ENCODE measurements around the gene RPH3AL. TPM values are rescaled to one million over a fixed set of nuclear protein-coding genes. Genes with fewer than 3 reads are reported as not detected.

RPH3AL gene
- total RNA-seq, 1 experiment from 2014 or later: 26.0 TPM

DNA sequence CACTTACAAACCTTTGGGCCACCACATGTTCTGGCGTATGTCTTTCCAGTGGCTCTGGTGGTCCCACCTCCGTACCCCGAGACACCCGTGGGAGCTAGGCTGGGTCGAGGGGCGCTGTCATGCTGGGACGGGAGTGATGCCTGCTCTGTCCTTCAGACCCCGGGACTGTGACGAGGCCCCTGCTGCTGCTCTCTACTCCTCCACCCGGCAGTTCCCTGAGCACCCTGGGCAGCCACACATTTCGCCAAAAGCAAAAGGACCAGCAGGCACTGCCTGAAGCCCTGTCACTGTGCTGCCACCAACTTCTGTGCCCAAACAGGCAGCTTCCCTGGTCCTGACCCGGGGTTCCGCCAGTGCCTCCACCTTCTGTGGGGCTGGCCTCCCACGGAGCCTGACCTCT lies 186.7 kb downstream of the RPH3AL start:
- Histone ChIP-seq H3K4me3 (no peak overlapping the region), H3K27me3 (ENCODE audit: insufficient read depth, low read depth) (peaks cover 14% of the 10 kb centered on the region), H3K9me2 (ENCODE audit: insufficient read depth) (no peaks in the 10 kb centered on the region), H3F3A (ENCODE audit: insufficient read depth, low read depth) (no peaks in the 10 kb centered on the region), H3K4me1 (replicated peaks; ENCODE audit: insufficient read depth) (no peaks in the 10 kb centered on the region), H3K27ac (no peak overlapping the region), H3K9me3 (ENCODE audit: insufficient read depth, low read depth) (no peaks in the 10 kb centered on the region), H4K20me1 (ENCODE audit: insufficient read depth) (no peaks in the 10 kb centered on the region), H2AFZ (no peak overlapping the region), H3K36me3 (ENCODE audit: low read depth) (no peaks in the 10 kb centered on the region), H3K79me2 (ENCODE audit: low read depth) (no peaks in the 10 kb centered on the region), H3K4me2 (no peak overlapping the region)
- ChIA-PET CTCF (no interaction called here), POLR2A (ENCODE audit: unreplicated experiment) (no interaction called here)
- intact Hi-C loops (cut with micrococcal nuclease; ENCODE audit: unreplicated experiment): no loop called here
- DNase-seq: no peak
- no TSS peak for BruUV-seq (replicated peaks)
- TF ChIP-seq, protein P1, sequence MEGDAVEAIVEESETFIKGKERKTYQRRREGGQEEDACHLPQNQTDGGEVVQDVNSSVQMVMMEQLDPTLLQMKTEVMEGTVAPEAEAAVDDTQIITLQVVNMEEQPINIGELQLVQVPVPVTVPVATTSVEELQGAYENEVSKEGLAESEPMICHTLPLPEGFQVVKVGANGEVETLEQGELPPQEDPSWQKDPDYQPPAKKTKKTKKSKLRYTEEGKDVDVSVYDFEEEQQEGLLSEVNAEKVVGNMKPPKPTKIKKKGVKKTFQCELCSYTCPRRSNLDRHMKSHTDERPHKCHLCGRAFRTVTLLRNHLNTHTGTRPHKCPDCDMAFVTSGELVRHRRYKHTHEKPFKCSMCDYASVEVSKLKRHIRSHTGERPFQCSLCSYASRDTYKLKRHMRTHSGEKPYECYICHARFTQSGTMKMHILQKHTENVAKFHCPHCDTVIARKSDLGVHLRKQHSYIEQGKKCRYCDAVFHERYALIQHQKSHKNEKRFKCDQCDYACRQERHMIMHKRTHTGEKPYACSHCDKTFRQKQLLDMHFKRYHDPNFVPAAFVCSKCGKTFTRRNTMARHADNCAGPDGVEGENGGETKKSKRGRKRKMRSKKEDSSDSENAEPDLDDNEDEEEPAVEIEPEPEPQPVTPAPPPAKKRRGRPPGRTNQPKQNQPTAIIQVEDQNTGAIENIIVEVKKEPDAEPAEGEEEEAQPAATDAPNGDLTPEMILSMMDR (conservative IDR thresholded peaks at IDR 0.05): no peak
- no peak for TF ChIP-seq EZH2 (IDR thresholded peaks at IDR 0.05; ENCODE audit: low read depth)

DNA sequence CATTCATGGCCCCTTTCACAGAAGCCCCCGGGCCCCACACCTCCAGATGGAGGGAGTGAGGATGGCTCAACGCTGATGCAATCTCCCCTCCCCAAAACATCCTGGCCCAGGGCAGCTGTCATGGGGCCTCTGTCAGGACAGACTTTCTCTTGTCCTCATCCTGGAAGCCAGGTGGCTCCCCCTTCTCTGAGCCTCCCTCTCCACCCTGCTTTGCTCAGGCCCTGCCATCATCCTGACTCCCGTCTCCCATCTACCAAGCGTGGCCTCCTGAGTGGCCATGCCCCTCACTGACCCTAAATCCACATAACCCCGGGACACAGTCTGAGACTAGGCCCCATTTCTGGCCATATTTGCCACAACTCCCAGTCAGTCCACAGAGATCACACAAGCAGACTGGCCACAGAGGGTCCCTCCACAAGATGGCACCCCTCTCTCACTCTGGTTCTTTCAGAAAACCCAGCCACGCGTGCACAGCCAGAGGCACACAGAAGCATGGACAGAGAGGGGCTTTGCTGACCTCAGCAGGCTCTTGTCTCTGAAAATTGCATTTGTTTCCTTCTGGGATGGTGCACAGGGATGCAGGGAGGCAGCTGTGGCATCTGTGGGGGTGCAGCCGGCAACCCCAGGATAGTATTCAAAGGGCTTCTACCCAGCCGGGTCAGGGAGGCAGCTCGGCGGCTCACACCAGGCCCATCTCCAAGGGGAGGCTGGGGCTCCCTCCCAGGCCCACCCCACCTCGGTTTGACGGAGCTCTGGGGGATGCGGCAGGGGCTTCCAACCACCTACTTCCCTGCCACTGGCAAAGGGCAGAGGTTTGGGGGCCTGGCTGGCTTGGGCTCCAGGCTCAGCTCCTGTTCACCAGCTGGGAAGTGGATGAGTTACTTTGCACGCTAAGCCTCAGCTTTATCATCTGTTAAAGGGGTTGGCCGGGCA lies 188.0 kb downstream of the RPH3AL start:
- peak in 1 of 2 experiments; percentile 46 for DNase-seq
- Histone ChIP-seq H3K27ac (no peak overlapping the region), H3K36me3 (ENCODE audit: low read depth) (no peaks in the 10 kb centered on the region), H3K4me3 (no peak overlapping the region), H3K4me2 (no peak overlapping the region), H2AFZ (no peak overlapping the region), H3K4me1 (replicated peaks; ENCODE audit: insufficient read depth) (no peaks in the 10 kb centered on the region), H4K20me1 (ENCODE audit: insufficient read depth) (no peaks in the 10 kb centered on the region), H3K9me3 (ENCODE audit: insufficient read depth, low read depth) (no peaks in the 10 kb centered on the region), H3K79me2 (ENCODE audit: low read depth) (no peaks in the 10 kb centered on the region), H3K9me2 (ENCODE audit: insufficient read depth) (no peaks in the 10 kb centered on the region), H3K27me3 (ENCODE audit: insufficient read depth, low read depth) (peaks cover 19% of the 10 kb centered on the region), H3F3A (ENCODE audit: insufficient read depth, low read depth) (no peaks in the 10 kb centered on the region)
- no TSS peak for BruUV-seq (replicated peaks)
- TF ChIP-seq EZH2 (IDR thresholded peaks at IDR 0.05; ENCODE audit: low read depth): no peak
- TF ChIP-seq, protein P1 (conservative IDR thresholded peaks at IDR 0.05): peak; percentile 55
- ChIA-PET POLR2A (ENCODE audit: unreplicated experiment) (no interaction called here), CTCF (interaction anchor here (0.6 kb wide), 2 partner anchors 209 to 221 kb away, joined by 3 to 24 read pairs; no protein-coding TSS in a partner anchor)
- intact Hi-C loops (cut with micrococcal nuclease; ENCODE audit: unreplicated experiment): no loop called here

DNA sequence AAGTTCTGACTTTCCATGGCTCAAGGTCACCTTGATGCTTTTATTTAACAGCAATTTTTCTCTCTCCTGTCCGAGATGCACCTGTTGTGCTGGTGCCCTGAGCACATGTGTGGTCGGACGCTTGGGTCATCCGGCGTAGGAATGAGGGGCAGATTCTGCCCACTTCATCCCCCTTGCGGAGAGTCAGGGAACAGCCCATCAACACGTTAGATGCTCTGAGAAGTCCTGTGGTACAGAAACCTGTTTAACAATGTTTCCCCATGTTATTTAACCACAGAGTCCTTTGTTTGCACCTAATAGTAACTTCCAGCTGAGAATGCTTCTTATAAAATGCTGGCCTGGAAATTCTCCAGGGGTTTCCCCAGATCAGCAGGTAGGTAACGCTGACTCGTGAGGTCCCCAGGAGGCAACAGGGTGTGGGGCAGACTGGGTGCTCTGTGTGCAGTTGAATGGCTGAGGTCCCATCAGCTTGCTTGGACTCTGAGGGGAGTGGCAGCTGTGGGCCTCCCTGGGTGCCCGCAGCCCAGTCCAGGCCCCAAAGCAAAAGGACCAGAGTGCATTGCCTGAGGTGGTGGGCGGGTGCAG lies 189.0 kb downstream of the RPH3AL start:
- intact Hi-C loops (cut with micrococcal nuclease; ENCODE audit: unreplicated experiment): no loop called here
- CTCF ChIA-PET: no interaction called here
- POLR2A ChIA-PET (ENCODE audit: unreplicated experiment): interaction anchor here (0.5 kb wide), 1 partner anchor 11 kb away, joined by 5 read pairs; no protein-coding TSS in a partner anchor

More for the DNA sequence above, 189.0 kb downstream of the RPH3AL start:
- Histone ChIP-seq H3F3A (ENCODE audit: insufficient read depth, low read depth) (no peaks in the 10 kb centered on the region), H3K79me2 (ENCODE audit: low read depth) (no peaks in the 10 kb centered on the region), H3K9me3 (ENCODE audit: insufficient read depth, low read depth) (no peaks in the 10 kb centered on the region), H3K27me3 (ENCODE audit: insufficient read depth, low read depth) (peaks cover 19% of the 10 kb centered on the region), H3K4me3 (no peak overlapping the region), H3K36me3 (ENCODE audit: low read depth) (no peaks in the 10 kb centered on the region), H3K4me1 (replicated peaks; ENCODE audit: insufficient read depth) (no peaks in the 10 kb centered on the region), H3K9me2 (ENCODE audit: insufficient read depth) (no peaks in the 10 kb centered on the region), H4K20me1 (ENCODE audit: insufficient read depth) (no peaks in the 10 kb centered on the region), H2AFZ (no peak overlapping the region), H3K4me2 (no peak overlapping the region), H3K27ac (no peak overlapping the region)
- TF ChIP-seq EZH2 (IDR thresholded peaks at IDR 0.05; ENCODE audit: low read depth): no peak
- TF ChIP-seq, protein P1 (conservative IDR thresholded peaks at IDR 0.05): peak; percentile 54; the same call in 1 of the 2 replicates
- no TSS peak for BruUV-seq (replicated peaks)
- no peak for DNase-seq
